Measurements from ENCODE around the gene HMX1.

Gene HMX1

GRCh38 chr4:8891646-8892555, 20.3 kb upstream of the HMX1 start:
- DNase-seq, result no peak

DNA sequence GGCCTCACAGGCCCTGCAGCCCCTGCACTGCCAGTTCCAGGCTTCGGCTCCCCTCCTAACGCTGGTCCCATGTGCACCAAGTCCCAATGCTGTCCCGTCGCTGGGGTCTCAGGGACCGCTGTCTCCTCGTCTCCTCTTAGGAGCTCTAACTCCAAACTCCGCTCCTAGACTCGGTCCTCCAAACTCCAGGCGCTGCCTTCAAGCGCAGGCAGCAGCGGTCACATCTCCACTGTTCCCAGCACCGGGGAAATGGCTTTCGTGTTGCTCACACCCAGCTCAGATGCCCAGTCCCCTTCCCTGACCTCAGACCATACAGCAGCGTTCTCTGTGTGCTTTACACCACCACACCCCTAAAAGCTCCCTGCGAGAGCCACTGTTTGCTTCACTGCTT, 19.6 kb upstream of the HMX1 start:
- no peak for DNase-seq

DNA sequence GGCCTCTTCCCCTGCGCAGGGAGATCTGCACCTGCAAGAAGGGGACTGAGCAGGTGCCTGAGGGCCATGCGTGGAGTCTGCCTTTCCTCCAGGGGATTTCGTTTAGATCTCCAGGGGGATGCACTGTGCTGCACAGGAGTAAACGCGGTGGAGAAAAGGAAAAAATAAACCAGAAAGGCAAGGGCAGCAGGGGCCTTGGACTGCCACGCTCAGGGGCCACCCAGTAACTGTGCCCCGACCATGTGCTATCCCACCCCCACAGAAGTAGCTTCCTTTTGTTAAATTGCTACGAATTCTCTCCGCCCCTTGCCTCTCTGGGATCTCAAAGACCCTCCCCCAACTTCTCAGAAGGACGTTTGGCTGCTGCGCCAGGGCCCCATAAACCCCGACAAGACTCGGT, 17.2 kb upstream of the HMX1 start:
- no peak for DNase-seq

DNA sequence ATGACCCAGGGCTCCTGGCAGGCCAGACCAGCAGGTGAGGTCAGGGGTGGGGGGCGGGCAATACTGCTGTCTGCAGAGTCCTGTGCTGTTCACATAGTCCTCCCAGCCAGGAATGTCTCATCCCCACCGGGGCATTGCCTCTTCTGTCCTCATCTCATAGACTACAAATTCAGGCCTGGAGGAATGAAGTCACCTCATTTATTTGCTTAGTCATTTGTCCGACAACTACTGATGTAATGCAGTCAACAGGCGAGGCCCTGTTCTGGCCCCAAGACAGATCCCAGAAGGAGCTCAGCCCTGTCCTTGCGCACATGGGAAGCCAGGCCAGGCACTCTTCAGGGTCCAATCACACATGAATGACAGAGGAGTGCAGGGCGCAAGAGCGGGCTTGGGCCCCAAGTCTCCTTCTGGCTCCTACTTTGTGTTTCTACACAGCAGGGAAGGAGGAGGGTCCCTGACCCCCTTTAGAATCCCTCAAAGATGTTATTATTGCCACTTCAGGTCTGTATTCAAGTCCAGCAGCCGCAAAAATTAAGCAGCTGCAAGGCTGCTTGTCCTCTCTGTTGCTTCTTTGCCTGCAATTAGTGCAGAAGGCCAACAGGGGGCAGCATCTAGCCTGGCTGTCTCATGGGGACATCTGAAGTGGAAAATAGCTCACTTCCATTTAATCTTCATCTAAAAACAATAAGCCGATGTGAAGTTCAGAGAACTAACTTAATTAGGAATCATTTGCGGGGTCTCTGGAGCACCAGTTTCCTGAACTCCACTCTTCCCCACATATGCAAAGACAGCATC, 15.2 kb upstream of the HMX1 start:
- DNase-seq, result no peak

GRCh38 chr4:8882239-8882638, 10.6 kb upstream of the HMX1 start:
- DNase-seq, result no peak

GRCh38 chr4:8880851-8881250, 9.2 kb upstream of the HMX1 start:
- no peak for DNase-seq

DNA sequence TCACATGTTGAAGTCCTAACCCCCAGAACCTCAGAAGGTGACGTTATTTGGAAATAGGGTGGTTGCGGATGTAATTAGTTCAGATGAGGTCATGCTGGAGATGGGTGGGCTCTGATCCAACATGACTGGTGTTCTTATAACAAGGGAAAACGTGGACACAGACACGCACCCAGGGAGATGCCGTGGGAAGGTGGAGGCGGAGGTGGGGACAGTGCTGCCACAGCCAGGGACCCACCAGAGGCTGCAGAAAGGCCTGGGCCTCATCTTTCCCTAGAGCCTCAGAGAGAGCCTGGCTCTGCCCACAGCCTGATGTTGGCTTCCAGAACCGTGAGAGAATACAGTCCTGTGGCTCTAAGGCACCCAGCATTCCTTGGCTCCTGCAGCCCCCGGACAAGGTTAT, 7.9 kb upstream of the HMX1 start:
- no peak for DNase-seq

DNA sequence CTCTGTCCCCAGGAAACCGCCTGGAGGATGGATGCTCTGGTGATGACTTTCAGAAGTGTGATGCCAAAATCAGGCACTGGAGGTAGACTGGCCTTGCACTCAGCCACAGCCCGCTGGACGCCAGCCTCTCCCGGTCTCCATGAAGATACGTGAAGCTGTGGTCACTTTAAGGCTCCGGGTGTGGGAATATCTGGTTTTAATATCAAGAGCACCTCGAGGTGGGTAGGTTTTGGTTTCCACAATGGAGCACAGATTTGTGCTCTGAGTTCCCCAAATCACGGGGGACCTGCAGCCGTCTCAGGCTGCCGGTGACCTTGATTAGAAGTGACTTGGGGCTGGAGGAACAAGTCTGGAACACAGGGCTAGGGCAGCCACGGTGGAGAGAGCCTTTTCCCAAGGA, 6.8 kb upstream of the HMX1 start:
- DNase-seq, result no peak

GRCh38 chr4:8877780-8878040, 6.1 kb upstream of the HMX1 start:
- no peak for DNase-seq

- no peak for DNase-seq
Observed at GRCh38 chr4:8876982-8877779, 5.5 kb upstream of the HMX1 start.

DNA sequence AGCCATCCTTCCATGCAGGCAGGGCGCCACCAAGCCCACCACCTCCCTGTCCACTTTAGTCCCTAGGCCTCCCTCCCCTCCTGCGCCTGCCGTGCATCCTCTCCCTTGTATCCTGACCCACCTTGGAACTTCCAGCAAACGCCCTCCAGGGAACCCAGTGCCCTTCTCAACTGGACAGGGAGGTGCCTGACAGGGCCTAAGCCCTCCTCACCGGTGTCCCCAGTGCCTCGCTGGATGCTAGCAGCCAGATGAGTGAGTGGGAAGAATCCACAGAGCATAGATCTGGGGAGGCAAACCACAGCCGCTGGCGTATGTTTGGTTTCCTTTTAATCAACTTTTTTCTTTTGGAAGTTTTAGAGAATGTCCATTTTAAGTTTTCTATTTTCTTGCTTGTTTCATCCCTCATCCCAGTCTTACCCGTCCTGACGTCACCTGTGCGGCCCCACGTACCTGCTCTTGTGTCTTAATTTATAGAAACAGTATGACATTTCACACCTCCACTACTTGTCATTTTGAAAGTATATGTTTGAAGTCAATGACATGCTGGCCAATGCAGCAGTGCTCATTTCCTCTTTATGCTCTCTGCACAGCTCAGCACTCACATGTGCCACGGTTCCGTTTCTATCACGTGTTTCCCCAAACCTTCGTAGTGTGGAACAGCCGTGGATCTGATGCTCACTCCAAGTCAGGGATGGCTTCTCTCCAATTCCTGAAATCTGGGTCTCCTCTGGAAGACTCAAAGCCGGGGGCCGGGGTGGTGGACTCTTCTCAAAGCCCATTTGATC, 3.4 kb upstream of the HMX1 start:
- DNase-seq, result no peak

- no peak for DNase-seq
Observed at GRCh38 chr4:8874003-8874895, 2.6 kb upstream of the HMX1 start.

GRCh38 chr4:8872402-8873291, 1.0 kb upstream of the HMX1 start:
- DNase-seq, result no peak

DNA sequence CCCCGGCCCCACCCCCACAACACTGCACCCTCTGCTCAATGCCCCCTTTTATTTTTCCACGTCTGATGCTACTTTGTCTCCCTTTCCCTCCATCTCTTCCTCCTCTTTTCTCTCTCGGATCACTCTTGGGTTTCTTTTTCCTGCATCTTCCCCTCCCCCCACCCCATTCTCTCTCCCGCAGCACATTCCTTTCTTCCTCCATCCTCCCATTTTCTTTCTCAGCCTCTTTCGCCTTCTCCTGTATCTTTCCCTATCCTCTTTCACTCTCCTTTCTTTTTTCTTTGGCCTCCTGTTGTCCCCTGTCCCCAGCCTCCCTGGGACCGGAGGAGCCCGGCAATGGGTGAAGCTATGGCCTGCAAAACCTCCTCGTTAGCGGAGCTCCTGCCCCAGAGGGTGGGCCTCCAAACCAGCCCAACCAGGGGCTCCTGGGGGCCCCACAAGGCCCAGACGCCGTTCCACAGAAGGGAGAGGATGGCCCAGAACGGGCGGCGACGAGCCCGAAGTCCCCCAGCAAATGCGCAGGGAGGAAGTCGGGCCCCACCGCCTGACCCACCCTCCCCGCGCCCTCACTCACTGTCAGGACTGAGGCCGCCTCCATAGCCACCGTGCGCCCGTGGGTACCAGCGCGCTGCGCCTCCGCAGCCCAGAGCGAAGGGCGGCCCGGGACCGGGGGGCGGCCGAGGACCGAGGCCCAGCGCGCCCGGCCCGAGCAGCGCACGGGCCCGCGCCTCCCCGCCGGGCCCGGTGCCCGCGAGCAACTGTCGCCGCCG, 807 bp downstream of the HMX1 start:
- DNase-seq, result no peak

GRCh38 chr4:8869898-8870646, 1.6 kb downstream of the HMX1 start:
- no peak for DNase-seq

DNA sequence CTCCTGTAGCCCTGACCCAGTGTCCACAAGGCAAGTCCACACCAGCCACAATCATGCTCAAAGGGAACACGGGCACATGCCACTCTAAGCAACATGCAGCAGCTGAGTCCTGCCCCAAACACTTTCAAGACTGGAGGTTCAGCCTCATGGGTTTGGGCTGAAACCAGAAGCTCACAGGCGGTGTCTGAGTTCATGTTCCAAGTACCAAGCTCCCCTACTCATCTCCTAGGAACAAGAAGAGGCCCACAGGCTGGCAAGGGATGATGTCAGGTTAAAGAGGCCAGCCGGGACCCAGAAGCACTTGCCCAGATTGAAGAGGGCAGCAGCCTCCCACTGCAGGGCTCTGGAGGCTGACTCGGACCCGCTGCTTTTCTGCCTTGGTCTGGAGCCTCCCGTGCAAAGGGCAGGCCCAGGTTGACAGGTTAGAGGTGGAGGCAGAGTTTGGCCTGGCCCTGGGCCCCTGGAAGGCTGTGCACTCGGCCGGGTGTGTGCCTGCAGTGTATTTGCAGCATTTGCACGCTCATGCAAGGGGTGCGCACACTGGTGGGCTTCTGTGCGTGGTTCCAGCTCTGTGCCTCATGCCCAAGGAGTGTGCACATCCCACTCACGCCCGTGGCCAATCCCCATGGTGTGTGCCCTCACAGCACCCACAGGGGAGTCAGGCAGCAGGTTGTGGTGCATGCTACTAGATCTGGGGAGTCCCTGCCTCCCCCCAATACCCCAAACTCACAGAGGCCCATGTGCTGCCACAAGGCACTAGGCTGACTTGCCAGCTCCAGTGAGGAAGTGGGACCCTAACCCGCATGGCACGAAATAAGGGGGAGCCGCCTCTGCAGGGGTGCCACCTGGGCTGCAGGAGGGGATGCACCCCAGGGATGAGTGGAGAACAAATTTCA, 2.4 kb downstream of the HMX1 start:
- no peak for DNase-seq

DNA sequence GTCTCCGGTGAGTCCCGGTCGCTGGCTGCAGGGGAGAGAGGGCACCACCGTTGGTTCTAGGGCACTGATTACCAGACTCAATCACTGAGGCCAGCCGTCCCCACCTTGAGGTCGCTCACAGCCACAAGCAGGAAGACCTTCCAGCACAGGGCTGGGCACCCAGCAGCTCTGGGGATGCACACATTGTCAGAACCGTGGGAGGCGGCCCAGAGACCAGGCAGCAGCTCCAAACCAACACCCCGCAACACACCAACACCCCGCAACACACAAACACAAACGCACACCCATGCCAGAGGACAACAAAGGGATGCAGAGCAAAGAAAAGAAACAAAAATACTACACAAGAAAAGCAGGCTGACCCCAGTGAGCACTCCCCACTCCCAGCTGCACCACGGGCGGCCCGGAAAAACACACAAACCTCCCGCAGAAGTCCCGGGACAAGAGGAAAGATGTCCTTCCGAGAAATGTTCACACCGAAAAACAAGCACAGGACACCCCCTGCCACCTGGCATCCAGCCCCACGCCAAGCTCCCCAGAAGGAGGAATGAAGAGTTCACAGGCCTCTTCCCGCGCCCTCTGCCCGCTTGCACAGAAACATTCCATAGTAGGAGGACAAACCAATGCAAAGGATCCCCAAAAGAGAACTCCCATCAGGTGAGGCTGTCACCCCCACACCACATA, 3.2 kb downstream of the HMX1 start:
- no peak for DNase-seq

All from HCEC 1CT (cell line).